ENCODE results near the gene SCGB2B2.
"Not testable (repeated sequence)": the region's sequence is repeated elsewhere in the genome, so short reads cannot be mapped to it uniquely, and the experiment has no call there.

Gene SCGB2B2

GRCh38 chr19:34676697-34677385 is at the start of gene SCGB2B2:
SCGB2B2 (minus strand) TSS chr19:34677159; CDS start chr19:34594563, 82,596 bp downstream.
- DNase-seq = peak; percentile 66 to 97 (median 76)

- no peak for DNase-seq
These were observed 48.4 kb upstream of the SCGB2B2 start for GRCh38 chr19:34725400-34725799.

DNA sequence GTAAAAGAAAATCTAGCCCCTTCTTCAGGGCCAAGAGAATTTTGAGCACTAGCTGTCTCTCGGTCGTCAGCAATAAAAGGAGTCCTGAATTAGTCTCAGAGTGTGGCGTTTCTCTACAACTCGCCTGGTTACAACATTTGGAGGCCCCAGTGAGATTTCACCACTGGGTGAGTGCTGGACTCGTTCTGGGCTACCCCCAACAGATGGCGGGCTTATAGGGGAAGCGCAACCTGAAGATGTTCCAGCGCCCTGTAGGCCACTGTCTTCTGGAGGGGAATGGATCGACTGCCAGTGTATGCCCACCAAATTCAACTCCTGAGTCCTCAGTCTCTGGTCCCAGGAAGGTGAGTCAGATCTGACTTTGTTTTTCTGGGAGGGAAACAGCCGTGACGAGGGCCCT is 45.4 kb upstream of the SCGB2B2 start:
- DNase-seq = no peak

DNA sequence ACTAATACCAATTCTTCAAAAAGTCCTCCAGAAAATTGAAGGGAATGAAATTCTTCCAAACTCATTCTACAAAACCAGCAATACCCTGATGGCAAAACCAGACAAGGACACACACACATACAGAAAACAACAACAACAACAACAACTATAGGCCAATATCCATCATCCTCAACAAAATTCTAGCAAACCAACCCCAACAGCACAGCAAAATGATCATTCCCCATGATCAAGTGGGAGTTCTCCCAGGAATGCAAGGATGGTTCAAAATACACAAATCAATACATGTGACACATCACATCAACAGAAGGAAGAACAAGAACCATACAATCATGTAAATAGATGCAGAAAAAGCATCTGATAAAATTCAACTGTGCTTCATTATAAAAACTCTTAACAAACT is 38.4 kb upstream of the SCGB2B2 start:
- DNase-seq = no peak

DNA sequence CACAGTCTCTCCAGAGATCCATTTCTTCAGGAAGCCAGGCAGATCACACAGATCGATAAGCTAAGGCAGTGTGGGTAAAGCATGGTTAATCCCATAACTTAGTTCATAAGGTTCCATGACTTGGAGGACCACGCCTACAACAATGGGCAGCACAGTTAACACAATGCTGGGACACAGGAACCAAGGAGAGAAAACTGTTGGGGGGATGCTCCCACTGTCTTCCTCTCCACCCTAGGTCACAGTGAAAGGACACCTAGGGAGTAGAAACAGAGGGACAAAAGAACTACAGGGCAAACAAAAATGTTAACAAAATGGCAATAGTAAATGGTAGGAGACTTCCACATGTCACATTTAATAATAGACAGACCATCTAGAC is 36.3 kb upstream of the SCGB2B2 start:
- no peak for DNase-seq

- DNase-seq = peak in 5 of 6 experiments; percentile 47 to 81 (median 51)
These were observed 35.7 kb upstream of the SCGB2B2 start for GRCh38 chr19:34712395-34713261.

- no peak for DNase-seq
These were observed 34.9 kb upstream of the SCGB2B2 start for GRCh38 chr19:34711890-34712289.

DNA sequence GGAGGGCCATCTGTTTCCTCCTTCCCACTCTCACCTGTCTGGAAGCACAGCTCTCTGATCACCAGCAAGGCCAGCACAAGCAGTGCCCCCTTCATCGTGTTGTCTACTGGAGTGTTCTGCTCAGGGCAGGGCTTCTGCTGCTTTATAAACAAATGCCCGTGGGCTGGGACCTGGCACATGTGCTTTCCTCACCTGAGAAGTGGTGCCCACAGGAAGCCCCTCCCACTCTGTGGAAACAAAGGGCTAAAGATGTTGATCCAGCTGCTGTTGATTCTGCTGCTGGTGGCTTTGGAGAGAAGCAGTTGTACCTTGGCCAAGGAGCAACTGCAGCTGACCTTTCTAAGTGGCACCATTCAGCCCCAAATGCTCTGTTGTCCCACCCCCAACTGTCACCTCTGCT is 30.7 kb upstream of the SCGB2B2 start:
- no peak for DNase-seq

DNA sequence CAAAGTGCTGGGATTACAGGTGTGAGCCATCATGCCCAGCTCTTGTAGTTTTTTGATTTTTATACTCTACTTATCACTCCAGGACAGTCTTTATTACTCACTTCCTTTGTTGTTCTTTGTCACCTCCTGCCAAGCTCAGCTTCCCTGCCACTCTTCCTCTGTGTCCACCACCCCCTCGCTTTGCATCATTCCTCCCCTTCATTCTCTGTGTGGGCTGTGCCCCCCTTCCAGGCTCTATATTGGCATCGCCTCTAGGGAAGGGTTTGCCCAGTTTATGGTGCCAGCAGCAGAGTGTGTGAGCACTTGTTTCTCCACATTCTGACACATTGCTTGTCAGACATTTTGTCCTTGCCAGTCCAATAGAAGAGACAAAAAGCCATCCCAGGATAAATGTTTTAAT is 15.6 kb upstream of the SCGB2B2 start:
- DNase-seq = no peak

DNA sequence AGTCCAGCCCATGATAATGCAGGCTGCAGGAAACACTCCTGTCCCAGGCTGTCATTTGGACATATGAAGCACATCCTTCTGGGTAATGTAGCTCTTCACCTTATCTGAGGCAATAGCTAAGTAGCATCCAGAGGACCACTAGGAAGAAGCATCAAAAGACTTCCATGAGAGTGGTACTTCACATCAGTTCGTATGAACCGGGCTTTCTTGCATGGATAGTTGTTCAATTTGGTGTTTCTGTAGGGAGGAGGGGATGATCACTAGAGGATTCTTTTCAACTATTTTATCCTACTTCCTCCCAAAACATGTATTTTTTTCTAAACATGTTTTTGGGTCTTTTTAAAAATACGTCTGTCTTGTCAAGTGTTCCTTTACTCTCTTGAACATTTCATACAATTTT is 13.4 kb upstream of the SCGB2B2 start:
- no peak for DNase-seq

DNA sequence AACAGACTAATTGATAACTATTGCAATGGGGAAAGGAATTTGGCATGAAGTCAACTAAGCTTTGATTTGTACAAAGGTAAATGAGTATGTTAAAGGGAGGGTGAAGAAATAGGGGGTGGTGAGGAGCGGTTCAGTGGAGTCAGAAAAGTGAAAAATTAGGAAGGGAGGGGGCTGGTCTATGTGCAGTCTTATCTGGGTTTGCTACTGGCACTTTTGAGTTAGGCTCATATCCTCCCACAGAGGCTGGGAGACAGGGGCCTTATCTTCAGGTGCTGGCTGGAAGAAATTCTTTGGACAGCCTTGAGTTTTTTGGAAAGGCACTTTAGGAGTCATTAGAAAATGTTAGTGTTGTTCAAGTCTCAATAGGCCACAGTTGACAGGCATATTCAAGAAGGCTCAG is 11.6 kb upstream of the SCGB2B2 start:
- no peak for DNase-seq

- no peak for DNase-seq
These were observed 10.4 kb upstream of the SCGB2B2 start for GRCh38 chr19:34687348-34687747.

GRCh38 chr19:34686455-34686854 is 9.5 kb upstream of the SCGB2B2 start:
- DNase-seq = no peak

DNA sequence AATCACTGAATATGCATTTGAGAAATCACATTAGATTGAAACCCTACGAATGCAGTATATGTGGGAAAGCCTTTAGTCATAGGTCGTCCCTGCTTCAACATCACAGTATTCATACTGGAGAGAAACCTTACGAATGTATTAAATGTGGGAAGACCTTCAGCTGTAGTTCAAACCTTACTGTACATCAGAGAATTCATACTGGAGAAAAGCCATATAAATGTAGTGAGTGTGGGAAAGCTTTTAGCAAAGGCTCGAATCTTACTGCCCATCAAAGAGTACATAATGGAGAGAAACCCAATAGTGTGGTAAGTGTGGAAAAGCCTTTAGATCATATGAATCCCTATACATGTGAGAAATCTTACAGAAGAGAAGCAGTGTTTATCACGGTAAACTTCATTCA is 8.3 kb upstream of the SCGB2B2 start:
- DNase-seq = not testable (repeated sequence)

- DNase-seq = no peak
These were observed 4.5 kb upstream of the SCGB2B2 start for GRCh38 chr19:34681478-34681877.

DNA sequence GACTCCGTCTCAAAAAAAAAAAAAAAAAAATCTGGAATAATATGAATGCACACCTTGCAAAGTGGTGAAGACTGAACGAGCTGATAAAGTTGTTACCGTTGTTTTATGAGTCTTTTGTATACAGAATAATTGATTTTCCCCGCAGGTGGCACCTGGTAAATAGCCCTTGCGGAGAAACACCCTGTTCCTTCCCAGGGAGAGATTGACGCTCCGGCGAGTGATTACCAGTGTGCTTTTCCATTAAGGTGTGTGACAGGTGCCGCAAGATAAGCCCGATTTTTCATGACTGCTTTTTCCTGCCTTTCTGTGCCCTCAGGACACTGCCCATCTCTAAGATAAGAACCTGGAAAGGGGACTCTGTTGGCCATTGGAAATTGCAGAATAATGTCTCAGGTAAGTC is 1.5 kb upstream of the SCGB2B2 start:
- no peak for DNase-seq

- DNase-seq = no peak
These were observed 1.1 kb upstream of the SCGB2B2 start for GRCh38 chr19:34678085-34678412.

GRCh38 chr19:34677386-34678084 is 576 bp upstream of the SCGB2B2 start, which contains the start of gene ZNF302:
ZNF302 (plus strand) TSS chr19:34677678; CDS start chr19:34678805, 1,127 bp downstream.
- peak; percentile 85 to 97 (median 88) for DNase-seq

DNA sequence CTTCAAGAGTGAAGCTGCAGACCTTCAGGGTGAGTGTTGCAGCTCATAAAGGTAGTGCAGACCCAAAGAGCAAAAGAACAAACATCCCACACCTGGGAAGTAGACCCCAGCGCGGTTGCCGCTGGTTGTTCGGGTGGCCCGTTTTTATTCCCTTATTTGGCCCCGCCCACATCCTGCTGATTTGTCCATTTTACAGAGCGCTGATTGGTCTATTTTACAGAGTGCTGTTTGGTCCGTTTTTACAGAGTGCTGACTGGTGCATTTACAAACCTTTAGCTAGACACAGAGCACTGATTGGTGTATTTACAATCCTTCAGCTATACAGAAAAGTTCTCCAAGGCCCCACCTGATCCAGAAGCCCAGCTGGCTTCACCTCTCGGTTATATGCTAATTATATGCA is 1.0 kb downstream of the SCGB2B2 start:
- no peak for DNase-seq

DNA sequence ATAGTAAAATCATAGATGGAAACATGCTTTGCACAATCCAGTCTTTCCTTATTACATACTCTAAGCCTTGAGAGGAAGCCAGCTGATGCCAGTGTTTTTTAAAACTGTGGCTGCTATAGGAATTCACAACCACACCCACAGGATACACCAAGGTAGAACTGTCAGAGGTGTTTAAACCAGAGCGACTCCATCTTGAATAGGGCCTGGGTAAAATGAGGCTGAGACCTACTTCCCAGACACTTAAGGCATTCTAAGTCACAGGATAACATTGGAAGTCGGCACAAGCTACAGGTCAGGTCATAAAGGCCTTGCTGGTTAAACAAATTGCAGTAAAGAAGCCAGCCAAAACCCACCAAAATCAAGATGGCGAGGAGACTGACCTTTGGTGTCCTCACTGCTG is 1.7 kb downstream of the SCGB2B2 start:
- DNase-seq = no peak

DNA sequence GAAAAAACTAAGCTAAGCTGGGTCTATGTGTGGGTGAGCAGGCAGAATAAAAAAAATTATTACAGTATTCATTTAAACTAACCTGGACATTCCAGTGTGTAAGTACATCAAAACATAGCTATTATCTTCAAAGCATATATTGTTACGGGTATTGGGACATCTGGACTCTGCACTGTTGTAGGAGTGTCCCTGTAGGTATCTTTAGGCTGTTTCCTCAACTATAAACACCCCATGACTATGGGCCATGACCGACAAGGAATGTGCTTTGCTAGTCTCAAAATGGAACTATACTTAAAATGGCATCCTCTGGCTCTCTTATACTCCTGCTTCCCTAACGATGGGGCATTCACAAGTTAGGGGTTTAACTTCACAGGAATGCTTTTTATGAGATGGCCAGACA is 3.4 kb downstream of the SCGB2B2 start:
- no peak for DNase-seq

DNA sequence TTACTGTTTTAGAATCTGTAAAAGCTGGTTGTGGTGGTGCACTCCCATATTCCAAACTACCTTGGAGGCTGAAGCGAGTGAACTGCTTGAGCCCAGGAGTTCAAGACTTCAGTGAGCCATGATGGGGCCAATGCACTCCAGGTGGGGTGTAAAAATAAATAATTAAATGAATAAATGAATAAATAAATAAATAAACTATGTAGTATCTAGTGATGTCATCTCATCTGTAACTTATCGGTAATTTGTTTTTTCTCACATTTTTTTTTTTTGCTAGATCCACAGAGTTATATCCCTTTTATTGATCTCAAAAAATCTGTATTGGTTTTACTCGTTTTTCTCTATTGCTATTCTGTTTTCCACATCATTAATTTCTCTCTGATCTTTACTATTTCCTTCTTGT is 5.0 kb downstream of the SCGB2B2 start:
- no peak for DNase-seq

- DNase-seq = no peak
These were observed 7.7 kb downstream of the SCGB2B2 start for GRCh38 chr19:34669305-34669704.

- DNase-seq = not testable (repeated sequence)
These were observed 8.3 kb downstream of the SCGB2B2 start for GRCh38 chr19:34668690-34669089.

All from stimulated activated naive CD4-positive, alpha-beta T cell (primary cell).